Sigmoid colon (tissue), 4 donors: Measurements from ENCODE around the gene PLCD1.

ENCODE experiments used
- CTCF ChIP-seq, 4 experiments: fragments of 450-650 bp in 3 of 4; fragments of 200-600 bp in 1 of 4; IDR thresholded peaks; one replicate each; pipeline ENCODE4 v1.5.1; 2016 to 2019; ENCODE audit warnings: antibody characterized with exemption in 4 of 4, mild to moderate bottlenecking in 3 of 4, moderate library complexity in 2 of 4
- EP300 ChIP-seq, 4 donors: sonication (generic); formaldehyde crosslinking; IDR thresholded peaks; one replicate each; pipeline ENCODE4 v1.6.1; 2017; ENCODE audit warnings: antibody characterized with exemption in 4 of 4

- TF ChIP-seq EP300 (IDR thresholded peaks at IDR 0.05) (no peak), CTCF (IDR thresholded peaks at IDR 0.05) (no peak)
Observed at GRCh38 chr3:38022301-38022700, 7.1 kb downstream of the PLCD1 start.
